GM19324 (cell line): ENCODE measurements around the gene HDDC2.

ENCODE experiments used
- ATAC-seq: cut with Tn5 transposase; IDR thresholded peaks from one replicate; pipeline ENCODE4 v1.9.1; 2021; ENCODE audit warnings: mild to moderate bottlenecking, moderate library complexity; ENCODE audit not compliant: unreplicated experiment, low FRiP score

The HDDC2 gene

DNA sequence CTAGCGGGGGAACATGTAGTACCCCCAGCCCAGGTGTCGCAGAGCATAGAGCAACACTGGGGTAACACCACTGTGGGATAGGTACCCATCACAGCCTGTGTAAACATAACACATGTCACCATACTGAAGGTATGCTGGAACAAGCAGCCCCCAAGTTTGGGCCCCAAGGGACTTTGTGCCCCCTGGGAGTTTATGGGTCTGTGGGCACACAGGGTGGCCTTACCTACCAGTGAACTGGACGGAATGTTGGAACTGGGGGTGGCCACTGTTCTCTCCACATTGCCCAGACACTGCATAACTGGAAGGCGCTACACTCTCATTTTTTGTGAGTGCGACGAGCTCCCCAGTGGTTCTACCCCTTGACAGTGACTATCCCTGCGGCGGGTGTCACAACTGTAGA, 28.5 kb downstream of the HDDC2 start:
- no peak for ATAC-seq

DNA sequence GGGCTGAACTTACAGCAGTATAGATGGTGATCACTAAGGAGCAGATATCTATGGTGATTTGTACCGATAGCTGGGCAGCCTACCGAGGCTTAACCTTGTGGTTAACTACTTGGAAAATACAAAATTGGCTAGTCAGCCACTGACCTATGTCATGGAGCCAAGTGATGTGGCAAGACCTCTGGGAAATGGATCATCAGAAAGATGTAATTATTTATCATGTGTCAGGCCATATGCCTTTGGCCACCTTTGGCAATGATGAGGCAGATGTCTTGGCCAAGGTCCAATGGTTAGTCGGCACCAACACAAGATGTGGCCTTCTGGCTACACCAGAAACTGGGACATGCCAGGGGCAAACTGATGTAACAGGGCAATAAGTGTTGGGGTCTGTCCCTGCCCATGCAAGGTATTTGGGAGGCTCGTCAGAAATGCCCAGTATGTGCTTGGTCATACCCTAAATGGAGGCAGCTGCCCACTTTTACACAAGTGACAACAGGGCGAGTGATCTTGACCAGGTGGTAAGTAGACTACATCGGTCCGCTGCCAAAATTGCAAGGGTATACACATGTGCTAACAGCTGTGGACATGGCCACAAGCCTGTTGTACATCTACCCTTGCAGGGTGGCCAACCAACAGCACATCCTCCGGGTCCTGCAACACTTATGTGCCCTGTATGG, 30.1 kb downstream of the HDDC2 start:
- no peak for ATAC-seq

DNA sequence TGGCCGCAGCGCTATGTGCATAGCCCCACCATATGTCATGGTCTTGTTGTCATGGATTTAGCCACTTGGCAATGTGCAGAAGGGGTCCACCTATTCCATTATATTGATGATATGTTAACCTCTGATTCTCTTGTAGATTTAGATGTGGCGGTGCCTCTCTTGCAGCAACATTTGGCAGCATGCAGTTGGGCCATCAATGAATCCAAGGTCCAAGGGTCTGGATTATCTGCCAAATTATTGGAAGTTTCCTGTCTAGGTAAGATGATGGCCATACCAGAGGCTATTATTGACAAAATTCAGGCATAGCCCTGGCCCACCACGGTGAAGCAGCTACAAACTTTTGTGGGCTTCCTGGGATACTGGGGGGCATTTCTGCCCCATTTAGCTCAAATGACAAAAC, 31.4 kb downstream of the HDDC2 start:
- ATAC-seq, result no peak

DNA sequence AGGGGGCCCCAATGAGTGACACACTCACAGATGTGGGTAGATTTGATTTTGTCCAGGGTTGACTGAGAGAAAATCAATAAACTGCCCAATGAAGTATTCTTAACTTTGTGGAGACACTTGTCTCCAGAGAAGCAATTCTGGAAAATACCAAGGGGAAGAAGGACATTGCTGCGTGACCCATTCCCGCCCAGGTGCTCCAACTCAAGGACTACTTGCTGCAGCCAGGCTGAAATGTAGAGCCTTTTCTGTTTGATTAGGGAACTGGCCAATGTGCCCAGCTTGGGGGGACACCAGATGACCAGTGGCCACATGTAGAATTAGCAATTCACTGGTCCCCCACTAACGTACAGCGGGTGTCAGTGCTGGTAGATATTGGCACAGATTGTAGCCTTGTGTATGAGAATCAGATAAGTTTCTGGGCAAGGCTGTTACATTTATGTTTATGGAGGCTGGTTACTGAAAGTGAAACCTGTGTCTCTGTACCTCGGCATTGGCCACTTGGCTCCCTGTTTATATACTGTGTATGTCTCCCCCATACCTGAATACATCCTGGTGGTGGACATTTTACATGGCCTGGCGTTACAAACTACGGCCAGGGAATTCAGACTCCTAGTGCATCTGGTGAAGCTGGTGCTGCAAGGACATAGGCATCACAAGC, 32.3 kb downstream of the HDDC2 start:
- ATAC-seq, result no peak

DNA sequence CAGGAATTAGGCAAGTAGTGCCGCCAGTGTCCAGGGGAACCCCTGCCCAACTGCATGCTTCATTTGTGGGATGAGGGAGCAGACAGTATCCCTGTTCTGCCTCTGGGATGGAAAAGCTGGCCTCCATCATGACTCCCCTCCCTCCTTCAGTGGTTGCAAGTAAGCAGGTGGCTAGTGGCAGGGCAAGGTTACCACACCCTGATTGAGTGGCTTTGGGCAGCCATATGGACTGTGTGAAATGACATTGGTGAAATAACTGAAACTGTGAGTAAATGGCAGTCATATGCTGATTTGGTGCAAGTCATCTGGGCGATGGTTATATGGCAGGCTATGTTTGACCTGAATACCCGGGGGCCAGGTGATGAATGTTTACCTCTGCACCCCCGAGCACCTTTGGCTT, 33.0 kb downstream of the HDDC2 start:
- ATAC-seq, result no peak

DNA sequence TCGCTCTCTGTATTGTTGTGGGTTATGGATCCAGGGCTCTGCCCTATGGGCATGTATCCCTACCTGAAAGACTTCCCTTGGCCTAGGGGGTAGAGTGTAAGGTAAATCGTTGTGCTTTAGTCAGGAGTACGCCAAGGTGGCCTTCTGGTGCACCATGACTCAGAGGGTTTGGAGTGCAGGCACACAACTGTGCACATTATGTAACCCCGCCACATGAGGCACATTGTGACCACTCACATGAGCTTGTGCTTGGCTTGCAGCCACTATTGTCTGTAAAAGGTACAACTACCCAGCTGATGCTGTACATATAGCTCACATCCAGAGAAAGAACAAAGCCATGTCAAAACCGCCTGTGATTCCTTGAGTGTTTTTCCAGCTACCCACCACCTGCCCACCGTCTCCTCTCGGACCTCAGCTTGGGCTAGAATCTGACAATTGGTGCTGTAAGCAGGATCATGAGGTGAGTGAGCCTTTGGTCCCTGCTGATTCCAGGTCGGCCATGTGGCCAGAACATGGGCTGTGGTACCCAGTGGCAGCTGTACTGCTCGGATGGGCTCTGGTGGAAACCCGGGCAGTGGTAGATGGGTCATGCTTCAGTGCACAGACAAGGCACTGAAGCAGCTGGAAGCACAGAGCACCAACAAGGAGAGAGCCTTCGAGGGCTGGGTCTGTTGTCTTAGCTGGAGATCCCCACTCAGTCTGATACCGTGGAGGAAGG, 33.8 kb downstream of the HDDC2 start:
- ATAC-seq, result no peak

DNA sequence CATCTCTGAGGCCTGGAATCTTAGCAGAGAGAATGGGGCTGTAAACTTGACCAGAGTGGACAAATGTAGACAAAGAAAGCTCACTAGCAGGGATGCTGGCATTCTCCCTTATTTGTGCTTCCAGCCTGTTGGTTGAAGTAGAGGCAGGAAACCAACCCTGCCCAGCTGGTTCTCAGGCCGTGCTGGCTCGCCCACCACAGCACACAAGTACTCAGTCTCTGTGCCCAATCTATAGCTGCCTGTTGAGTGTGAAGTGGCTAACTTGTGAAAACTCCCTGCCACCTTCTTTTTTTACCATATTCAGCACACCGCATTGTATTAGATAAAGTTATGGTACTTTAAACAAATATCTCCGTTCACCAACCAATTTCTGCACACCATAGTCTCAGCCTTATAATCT, 37.3 kb downstream of the HDDC2 start:
- no peak for ATAC-seq

DNA sequence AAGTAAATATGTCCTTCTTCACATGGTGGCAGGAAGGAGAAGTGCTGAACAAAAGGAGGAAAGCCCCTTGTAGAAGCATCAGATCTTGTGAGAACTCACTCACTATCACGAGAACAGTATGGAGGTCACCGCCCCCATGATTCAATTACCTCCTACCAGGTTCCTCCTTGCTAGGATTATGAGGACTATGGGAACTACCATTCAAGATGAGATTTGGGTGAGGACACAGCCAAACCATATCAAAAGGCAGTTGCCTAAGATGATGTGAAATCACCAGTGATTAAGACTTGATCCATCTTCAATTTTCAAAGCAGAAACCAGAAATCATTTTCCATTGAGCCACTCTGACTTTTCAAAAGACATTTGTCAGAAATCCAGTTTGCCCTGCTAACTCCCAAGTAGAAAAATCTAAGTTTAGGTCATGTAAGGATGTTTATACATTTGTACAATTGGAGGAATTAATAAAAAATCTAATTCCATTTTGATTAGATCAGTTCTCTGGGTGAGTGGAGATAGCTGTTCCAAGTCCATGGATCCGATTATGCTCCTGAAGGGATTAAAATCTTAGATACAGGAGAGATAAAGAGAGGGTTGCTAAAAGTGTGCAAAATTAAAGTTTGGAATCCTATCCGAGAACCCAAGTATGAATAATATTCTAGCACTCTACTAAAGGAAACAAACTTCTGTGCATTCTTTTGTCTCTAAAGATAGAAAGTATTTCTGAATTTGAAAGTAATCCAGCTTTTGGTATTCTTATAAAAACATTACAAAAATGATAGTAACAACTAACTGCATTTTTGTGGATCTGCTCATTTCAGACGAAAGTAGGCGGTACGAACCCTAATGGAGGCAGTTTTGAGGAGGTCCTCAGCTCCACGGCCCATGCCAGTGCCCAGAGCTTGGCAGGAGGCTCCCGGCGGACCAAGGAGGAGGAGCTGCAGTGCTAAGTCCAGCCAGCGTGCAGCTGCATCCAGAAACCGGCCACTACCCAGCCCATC, 39.5 kb downstream of the HDDC2 start:
- ATAC-seq, result no peak

DNA sequence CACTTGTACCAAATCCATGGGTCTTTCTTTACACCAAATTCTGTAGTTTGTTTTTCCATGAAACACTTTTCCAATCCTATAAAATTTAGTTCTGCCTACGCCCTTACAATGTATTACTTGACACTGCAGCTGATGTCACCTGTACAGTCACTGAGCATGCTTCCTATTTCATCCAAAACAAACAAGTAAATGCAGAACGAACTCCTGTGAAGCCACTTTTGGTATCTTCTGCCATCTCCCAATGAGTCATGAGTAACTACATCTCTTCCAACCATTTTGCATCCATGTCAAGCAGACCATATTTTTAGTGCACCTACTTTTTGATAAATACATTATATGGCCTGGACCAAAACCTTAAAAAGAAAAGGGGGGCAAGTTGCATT, 42.4 kb downstream of the HDDC2 start:
- no peak for ATAC-seq

DNA sequence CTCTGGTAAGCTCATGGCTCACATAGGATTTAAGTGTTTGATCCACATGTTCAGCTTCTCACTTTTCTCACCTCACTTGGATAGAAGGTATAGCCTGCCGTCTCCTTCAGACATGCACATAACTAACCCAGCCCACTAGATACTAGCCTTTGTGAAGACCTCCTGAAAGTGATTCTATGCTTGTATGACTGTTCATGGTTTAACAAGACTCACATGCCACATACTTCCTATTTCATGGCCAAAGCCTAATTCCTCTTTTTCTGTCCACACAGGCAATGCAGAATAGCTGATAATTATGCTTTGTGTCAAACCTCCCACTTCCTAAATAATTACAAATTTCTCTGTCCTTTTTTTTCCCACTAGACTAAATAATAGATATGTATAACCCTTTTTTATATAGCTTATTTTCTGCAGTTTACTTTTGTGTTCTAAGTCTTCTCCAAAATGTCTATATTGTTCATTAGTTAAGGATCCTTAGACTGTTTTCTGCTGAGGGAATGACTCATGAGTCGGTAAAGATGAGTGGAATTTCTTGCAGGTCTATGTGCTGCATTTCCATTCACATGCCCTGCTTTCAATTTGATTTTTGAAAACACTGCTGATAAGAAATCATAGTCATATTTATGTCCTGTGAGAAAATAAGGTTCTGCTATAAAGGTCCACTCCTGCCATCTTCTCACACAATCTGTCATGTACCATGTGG, 43.0 kb downstream of the HDDC2 start:
- ATAC-seq, result no peak

DNA sequence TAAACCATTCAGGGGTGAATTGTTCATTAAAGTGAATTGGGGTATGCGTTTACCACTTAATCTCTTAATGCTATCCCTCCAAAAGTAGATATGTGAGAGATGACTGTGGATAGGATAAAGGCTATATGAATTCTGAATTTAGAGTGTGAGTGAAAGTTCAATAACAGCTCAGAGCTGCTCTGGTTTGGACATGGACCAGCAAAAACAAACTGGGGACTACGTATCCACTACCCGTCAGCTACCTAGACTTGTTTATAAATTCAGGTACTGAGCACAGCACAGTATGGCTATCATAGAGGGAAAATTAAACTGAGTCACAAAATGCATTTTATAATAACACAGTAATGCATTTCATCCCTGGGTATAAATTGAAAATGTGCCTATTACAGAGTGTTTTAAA, 44.4 kb downstream of the HDDC2 start:
- ATAC-seq, result no peak

DNA sequence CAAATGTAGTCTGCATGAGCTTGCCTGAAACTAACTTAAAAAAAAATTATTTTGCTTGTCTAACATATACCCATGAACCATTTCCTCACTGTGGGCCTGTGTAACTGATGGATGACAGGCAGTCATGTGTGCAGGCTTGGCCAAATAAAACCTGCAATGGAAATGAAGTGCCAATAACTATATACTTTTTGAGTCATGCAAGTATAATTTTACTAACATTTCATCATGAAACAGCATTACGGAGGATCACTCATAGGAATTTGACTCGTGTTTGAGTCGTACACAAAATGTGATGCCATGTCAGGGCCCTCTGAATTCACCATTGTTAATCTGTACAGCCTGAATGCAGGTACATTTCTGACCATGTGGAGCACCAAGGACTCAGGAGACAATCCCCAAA, 46.6 kb downstream of the HDDC2 start:
- no peak for ATAC-seq

DNA sequence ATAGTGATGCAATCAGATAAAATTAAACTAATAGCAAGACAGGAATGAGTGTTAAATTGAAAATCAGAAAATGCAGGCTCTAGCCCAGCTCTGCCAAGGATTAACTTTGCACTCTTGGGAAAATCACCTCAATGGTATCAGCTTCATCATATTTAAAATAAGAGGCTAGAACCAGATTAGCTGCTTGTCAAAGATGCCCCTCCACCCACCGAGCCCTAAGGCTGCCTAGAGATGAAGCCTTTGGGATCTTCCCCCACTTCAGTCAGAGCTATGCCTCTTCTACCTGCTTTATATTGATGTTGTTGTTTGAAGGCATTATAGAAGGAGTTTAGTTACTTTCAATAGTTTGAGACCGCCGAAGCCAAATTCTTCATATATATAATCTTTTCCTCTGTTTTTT, 47.4 kb downstream of the HDDC2 start:
- ATAC-seq, result no peak

DNA sequence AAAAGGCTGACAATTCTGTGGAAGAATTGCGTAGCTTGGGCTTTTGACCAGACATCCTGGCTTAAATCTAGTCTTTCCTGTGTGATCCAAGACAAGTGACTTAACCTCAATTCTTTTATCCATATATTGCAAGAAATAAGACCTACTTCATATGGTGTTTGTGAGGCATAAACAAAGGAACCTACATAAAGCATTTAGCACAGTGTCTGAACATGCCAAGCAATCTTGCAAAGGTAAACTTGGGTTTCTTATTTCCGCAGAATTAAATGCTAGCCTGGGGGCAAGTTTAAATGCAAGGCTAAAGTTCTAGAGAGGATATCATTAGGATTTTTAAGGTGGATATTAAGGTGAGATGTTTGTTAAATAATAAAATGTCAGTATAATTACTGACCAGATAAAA, 47.9 kb downstream of the HDDC2 start:
- no peak for ATAC-seq

DNA sequence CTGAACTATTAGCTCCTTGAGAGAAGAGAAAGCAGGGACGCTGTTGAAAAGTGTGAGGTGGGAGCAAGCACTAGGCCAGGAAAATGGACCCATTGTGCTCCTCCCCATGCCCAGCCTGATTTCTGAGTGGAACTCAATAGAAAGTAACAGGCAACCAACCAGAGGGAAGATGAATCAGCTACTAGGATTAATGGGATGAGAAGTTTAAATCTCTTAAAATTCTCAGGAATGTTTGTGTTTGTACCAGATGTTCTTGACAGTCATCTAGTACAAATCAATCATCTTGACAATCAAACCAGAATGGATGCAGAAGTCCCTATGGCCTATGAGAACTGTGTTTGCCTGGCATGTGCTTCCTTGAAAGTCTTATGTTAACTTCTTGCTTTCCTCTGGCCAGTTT, 48.9 kb downstream of the HDDC2 start:
- no peak for ATAC-seq

DNA sequence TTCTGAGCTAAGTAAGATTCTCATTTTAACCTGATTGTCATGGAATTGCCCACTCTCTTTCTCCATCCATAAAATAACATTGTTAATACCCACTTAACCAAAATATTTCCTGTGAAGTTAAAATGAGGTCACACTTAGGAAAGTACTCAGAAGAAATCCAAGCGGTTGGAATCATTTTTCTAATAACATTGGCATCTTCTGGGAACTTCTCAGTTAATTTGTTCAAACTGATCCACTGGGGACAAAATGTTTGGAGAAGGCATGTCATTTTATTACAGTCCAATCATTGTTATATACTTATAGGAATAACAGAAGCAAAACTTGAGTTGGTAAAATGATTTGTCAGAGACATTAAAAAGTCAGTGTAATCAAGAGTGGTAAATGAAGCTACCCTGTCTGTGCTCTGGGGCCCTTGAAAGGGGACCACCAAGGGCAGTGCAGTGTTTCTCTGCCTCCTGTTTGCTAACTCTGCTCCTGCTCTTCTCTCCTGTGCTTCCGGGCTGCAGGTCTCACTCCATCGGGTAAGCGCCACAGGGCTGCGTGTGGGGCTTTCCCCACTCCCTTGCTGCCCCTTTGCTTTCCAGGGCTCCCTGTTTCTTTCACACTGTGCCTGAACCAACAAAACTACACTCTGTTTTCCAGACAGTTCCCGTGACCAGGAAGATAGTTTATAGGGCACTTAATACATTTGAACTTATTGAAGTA, 50.1 kb downstream of the HDDC2 start:
- no peak for ATAC-seq

DNA sequence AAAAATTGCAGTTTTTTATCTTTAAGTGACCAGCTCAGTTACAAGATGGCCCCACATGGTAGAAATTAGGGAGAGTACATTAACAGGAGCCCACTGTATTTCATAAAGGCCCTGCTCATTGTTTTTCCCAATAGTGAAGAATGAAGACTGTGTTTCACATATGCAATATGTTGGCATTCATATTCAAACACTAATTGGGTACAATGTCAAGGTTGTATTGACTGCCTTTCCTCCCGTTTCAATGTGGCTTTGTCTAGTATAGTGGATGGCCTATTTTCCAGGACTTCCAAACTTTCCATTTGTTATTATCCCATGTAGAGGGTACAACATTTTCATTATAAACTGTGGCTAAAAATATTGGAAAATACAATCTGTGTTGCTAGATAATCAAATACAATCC, 51.3 kb downstream of the HDDC2 start:
- ATAC-seq, result no peak

DNA sequence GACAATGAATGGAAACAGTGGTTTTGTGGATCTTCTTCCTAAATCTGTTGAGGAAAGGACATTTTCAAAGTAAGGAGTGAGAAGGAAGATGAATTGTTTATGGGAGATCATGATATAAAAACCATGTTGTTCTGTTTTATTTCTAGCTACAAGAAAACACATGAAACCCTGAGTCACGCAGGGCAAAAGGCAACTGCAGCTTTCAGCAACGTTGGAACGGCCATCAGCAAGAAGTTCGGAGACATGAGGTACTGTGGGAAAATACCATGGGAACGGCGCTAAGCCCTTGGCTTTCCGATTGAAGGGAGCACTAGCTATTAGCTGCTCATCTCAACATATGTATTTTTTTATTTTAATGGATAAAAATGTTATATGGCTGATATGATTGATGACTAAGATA, 53.6 kb downstream of the HDDC2 start:
- ATAC-seq, result no peak

DNA sequence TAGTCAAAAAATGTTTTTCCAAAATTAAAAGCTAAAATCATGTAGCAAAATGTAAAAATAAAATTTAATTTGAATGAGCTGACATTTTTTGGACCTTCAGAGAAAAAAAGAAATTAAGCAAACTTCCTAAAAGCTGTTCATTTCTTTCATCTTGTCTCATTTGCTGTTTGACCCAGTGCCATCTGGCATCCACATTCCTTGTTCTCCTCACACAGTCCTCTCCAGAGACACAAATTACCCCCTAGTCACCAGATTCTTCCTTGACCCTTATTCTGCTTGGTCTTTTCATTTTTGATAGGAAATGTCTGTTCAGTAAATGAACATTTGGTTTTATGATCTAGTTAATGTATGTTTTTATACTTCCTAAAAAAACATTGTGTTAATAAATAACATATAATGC, 55.2 kb downstream of the HDDC2 start:
- no peak for ATAC-seq
